ENCODE measurements around the gene ZNF579.
"Not testable (repeated sequence)": the region's sequence is repeated elsewhere in the genome, so short reads cannot be mapped to it uniquely, and the experiment has no call there.

DNA sequence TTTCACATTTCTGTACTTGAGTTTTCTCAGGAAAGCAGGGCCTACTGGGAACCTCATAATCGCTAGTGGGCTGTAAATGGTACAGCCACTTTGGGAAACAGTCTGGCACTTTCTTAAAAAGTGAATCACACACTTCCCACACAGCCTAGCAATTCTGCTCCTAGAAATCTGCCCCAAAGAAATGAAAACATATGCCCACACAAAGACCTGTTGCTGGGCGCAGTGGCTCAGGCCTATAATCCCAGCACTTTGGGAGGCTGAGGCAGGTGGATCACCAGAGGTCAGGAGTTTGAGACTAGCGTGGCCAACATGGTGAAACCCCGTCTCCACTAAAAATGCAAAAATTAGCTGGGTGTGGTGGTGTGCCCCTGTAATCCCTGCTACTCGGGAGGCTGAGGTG is 11.2 kb downstream of the ZNF579 start:
- TF ChIP-seq POLR2AphosphoS5 (IDR thresholded peaks at IDR 0.05); CTCF (IDR thresholded peaks at IDR 0.05); POLR2A (IDR thresholded peaks at IDR 0.05; ENCODE audit: low read depth): not testable (repeated sequence)
